Transverse colon (tissue), 4 donors: ENCODE results near the gene SCGB2B2. TPM values are rescaled to one million over a fixed set of nuclear protein-coding genes. Genes with fewer than 3 reads are reported as not detected.

Source experiments
- DNase-seq: peaks from one replicate; pipeline ENCODE4 v3.0.0-alpha.2; 2019
- H3K27ac ChIP-seq, 4 donors: fragments of 200-600 bp; sonication (generic); 2 replicates each; pipeline ENCODE4 v1.5.1; 2016 to 2018; ENCODE audit warnings: inconsistent platforms in 4 of 4
- H3K27me3 ChIP-seq: fragments of 200-600 bp; sonication (generic); 2 replicates; pipeline ENCODE4 v1.5.1; 2017; ENCODE audit warnings: inconsistent platforms
- H3K36me3 ChIP-seq, 4 donors: fragments of 200-600 bp; sonication (generic); 2 replicates each; pipeline ENCODE4 v1.5.1; 2017 to 2019; ENCODE audit warnings: inconsistent platforms in 4 of 4
- H3K4me1 ChIP-seq, 4 donors: fragments of 200-600 bp; sonication (generic); 2 replicates each; pipeline ENCODE4 v1.5.1; 2017 to 2020; ENCODE audit warnings: inconsistent platforms in 4 of 4
- H3K4me3 ChIP-seq, 4 donors: fragments of 200-600 bp; sonication (generic); 1 replicate in 1 of 4; 2 replicates in 3 of 4; pipeline versions ENCODE4 v1.5.1 to v1.6.1; 2017 to 2019; ENCODE audit warnings: inconsistent platforms in 4 of 4
- H3K9me3 ChIP-seq, 2 donors: fragments of 200-600 bp; sonication (generic); 2 replicates each; pipeline ENCODE4 v1.5.1; 2017 to 2019; ENCODE audit warnings: inconsistent platforms in 2 of 2
- EP300 ChIP-seq: sonication (generic); formaldehyde crosslinking; IDR thresholded peaks from one replicate; pipeline ENCODE4 v1.6.1; 2017; ENCODE audit warnings: antibody characterized with exemption, low read depth
- POLR2A ChIP-seq: fragments of 450-650 bp; IDR thresholded peaks from one replicate; pipeline ENCODE4 v1.6.1; 2016; ENCODE audit warnings: antibody characterized with exemption, mild to moderate bottlenecking, moderate library complexity
- POLR2AphosphoS5 ChIP-seq, 3 donors: sonication (generic); formaldehyde crosslinking; IDR thresholded peaks; one replicate each; pipeline ENCODE4 v1.6.1; 2016; ENCODE audit warnings: antibody characterized with exemption in 3 of 3
- WGBS, 2 donors: methylation state at CpG; one replicate each; pipeline ENCODE4 v1.1.5; 2018; ENCODE audit warnings: low coverage in 1 of 2; 5-methylcytosine and 5-hydroxymethylcytosine counted together
- in situ Hi-C, 4 donors: fragments of 200-750 bp; cut with MboI; loops; one replicate each; pipeline versions ENCODE4 v1.15.0 to v1.15.1; 2017; ENCODE audit warnings: low sequenced_read_pairs in 3 of 4, low pct_ligation_motif_present in 1 of 4, low pct_unique_long_range_greater_than_20kb in 1 of 4
- intact Hi-C: fragments of 100-400 bp; cut with DNase I; formaldehyde crosslinking; loops from one replicate; pipeline ENCODE4 v1.15.1; 2023; ENCODE audit warnings: low total_unique reads
- total RNA-seq, 4 donors: library from RNA; depleted of rRNA; stranded (reverse); fragments of >200 nt; gene quantifications; one replicate each; pipeline ENCODE4 v1.1.0, GENCODE V29; 2016
- TF ChIP-seq, protein P1 (sequence below), 5 experiments: fragments of 200-600 bp in 3 of 5; fragments of 450-650 bp in 2 of 5; sonication (generic) in 3 of 5; IDR thresholded peaks; 1 replicate in 2 of 5; 2 replicates in 3 of 5; pipeline ENCODE4 v1.5.1; 2016 to 2017; ENCODE audit warnings: antibody characterized with exemption in 5 of 5, inconsistent platforms in 3 of 5, mild to moderate bottlenecking in 2 of 5, moderate library complexity in 1 of 5

SCGB2B2 gene
- total RNA-seq, 4 donors from 2014 or later, result 0.82 to 14.3 (median 1.3) TPM; not detected in 1

DNA sequence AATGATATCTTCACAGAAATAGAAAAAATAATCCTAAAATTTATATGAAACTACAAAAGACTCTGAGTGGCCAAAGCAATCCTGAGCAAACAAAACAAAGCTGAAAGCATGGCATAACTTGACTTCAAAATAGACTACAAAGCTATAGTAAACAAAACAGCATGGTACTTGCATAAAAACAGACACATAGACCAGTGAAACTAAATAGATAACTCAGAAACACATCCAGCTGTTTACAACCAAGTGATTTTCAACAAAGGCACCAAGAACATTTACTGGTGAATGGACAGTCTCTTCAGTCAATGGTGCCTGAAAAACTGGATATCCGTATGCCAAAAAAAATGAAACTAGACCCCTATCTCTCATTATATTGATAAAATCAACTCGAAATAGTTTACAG lies 25.2 kb downstream of the SCGB2B2 start:
- H3K4me3 ChIP-seq, result no peak overlapping the region
- no peaks in the 10 kb centered on the region for H3K36me3 ChIP-seq
- no peaks in the 10 kb centered on the region for H3K27me3 ChIP-seq
- in situ Hi-C loops, result no loop called here
- no peaks in the 10 kb centered on the region for H3K4me1 ChIP-seq
- intact Hi-C loops, result no loop called here
- no peak overlapping the region for H3K27ac ChIP-seq
- DNase-seq, result no peak
- H3K9me3 ChIP-seq, result peaks cover 0 to 16% of the 10 kb centered on the region in 2 donors
- 69 to 74% methylated on average over 2 of the region's 2 CpGs for WGBS, 2 donors
- TF ChIP-seq, protein P1, sequence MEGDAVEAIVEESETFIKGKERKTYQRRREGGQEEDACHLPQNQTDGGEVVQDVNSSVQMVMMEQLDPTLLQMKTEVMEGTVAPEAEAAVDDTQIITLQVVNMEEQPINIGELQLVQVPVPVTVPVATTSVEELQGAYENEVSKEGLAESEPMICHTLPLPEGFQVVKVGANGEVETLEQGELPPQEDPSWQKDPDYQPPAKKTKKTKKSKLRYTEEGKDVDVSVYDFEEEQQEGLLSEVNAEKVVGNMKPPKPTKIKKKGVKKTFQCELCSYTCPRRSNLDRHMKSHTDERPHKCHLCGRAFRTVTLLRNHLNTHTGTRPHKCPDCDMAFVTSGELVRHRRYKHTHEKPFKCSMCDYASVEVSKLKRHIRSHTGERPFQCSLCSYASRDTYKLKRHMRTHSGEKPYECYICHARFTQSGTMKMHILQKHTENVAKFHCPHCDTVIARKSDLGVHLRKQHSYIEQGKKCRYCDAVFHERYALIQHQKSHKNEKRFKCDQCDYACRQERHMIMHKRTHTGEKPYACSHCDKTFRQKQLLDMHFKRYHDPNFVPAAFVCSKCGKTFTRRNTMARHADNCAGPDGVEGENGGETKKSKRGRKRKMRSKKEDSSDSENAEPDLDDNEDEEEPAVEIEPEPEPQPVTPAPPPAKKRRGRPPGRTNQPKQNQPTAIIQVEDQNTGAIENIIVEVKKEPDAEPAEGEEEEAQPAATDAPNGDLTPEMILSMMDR (IDR thresholded peaks at IDR 0.05), result no peak

DNA sequence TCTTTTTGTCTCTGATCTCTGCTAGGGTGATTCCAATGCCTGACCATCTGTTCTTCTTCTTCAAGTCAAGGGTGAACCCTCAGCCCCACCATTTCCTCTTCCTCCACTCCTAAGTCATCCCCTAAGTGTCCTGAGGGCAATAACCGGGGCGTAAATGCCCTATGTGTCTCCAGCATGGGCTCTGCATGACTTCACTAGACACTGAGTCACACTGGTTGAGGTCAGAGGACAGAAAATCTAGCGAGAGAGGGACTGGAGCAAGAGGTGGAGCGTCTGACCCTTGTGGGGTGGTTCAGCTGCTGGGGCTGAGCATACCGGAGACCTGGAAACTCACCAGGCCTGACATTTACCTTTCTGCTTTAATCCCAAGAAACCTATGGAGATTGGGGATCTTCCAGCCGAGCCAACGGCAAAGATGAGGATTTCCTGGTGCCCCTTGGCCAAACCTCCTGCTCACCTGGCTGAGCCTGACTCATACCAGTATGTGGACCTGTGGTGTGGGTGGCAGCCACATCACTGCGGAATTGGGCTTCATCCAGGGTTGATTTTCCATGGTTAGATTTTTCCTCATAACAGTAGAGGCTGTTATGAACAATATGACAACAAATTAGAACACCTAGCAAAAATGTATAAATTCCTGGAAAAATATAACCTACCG lies 26.9 kb downstream of the SCGB2B2 start:
- no peak for DNase-seq
- no peak for TF ChIP-seq POLR2AphosphoS5 (IDR thresholded peaks at IDR 0.05)
- no peak for TF ChIP-seq POLR2A
- no peak for TF ChIP-seq EP300
- TF ChIP-seq, protein P1 (IDR thresholded peaks at IDR 0.05), result no peak
- in situ Hi-C loops, result no loop called here
- no peak overlapping the region for H3K4me3 ChIP-seq
- peaks cover 0 to 10% of the 10 kb centered on the region in 2 donors for H3K9me3 ChIP-seq
- no peaks in the 10 kb centered on the region for H3K36me3 ChIP-seq
- H3K27ac ChIP-seq, result no peak overlapping the region
- H3K27me3 ChIP-seq, result no peaks in the 10 kb centered on the region
- WGBS, 2 donors, result 83 to 91% methylated on average over 1 to 9 of the region's 9 CpGs
- intact Hi-C loops, result no loop called here
- no peaks in the 10 kb centered on the region for H3K4me1 ChIP-seq

DNA sequence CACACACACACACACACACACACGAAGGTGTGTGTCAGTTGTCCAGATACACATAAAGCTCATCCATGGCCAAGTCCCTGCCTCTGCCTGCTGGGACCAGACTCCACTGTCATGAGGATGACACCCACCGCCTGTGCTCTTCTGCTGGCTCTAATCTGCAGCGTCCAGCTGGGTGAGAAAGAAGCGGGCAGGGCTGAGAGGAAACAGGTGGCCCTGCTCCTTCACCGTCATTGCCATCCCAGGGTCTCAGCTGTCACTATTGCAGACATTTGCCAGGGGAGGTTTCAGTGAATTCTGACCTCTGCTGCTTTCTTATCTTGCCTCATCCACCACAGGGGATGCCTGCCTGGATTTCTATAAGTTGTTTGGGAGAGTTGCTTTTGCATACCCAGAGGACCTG lies 31.4 kb downstream of the SCGB2B2 start:
- in situ Hi-C loops, result no loop called here
- no peaks in the 10 kb centered on the region for H3K27me3 ChIP-seq
- intact Hi-C loops, result no loop called here
- WGBS, 2 donors, result 49% methylated on average over 5 of the region's 5 CpGs; no CpG with 5 or more reads in 1 of the 2 donors
- TF ChIP-seq, protein P1 (IDR thresholded peaks at IDR 0.05), result no peak
- no peak for TF ChIP-seq POLR2A
- no peaks in the 10 kb centered on the region for H3K4me1 ChIP-seq
- no peak overlapping the region for H3K4me3 ChIP-seq
- no peaks in the 10 kb centered on the region for H3K36me3 ChIP-seq
- H3K27ac ChIP-seq, result no peak overlapping the region
- no peak for DNase-seq
- no peaks in the 10 kb centered on the region for H3K9me3 ChIP-seq

DNA sequence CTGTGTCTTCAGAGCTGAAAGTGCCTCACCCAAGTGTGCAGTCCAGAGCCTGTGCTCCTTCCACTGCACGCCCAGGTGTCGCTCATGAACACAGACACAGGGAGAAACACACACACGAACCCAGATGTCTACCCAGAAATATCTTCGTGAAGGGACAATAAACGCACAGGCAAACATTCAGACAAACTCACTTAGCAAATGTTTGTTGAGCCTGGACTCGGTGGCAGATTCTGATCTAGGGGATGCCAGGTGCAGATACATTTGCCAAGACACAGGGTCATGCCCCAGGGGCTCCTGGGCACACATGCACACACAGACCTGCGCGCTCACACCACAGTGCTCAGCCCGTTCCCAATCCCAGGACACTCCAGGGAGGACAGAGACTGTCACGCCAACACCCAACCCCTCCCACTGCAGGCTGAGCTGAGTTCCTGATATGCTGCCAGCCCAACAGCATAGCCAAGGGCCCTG lies 31.9 kb downstream of the SCGB2B2 start:
- in situ Hi-C loops (no loop called here), intact Hi-C loops (no loop called here)
- no peaks in the 10 kb centered on the region for H3K4me1 ChIP-seq
- H3K27me3 ChIP-seq, result no peaks in the 10 kb centered on the region
- no peaks in the 10 kb centered on the region for H3K9me3 ChIP-seq
- H3K4me3 ChIP-seq, result no peak overlapping the region
- DNase-seq, result no peak
- no peaks in the 10 kb centered on the region for H3K36me3 ChIP-seq
- TF ChIP-seq, protein P1 (IDR thresholded peaks at IDR 0.05), result no peak
- TF ChIP-seq POLR2AphosphoS5 (IDR thresholded peaks at IDR 0.05), result no peak
- no peak for TF ChIP-seq EP300
- TF ChIP-seq POLR2A, result no peak
- WGBS, 2 donors, result 60 to 80% methylated on average over 1 to 7 of the region's 10 CpGs
- no peak overlapping the region for H3K27ac ChIP-seq
